Gastrocnemius medialis (tissue), 4 donors: ENCODE results near the gene TMEM217. TPM values are rescaled to one million over a fixed set of nuclear protein-coding genes. Genes with fewer than 3 reads are reported as not detected.

ENCODE experiments used
- ATAC-seq, 2 donors: fragments of 150-250 bp; one replicate each; pipeline ENCODE4 v1.9.1; 2016
- DNase-seq, 2 donors: peaks; one replicate each; pipeline ENCODE4 v3.0.0-alpha.2; 2019
- H3K27ac ChIP-seq, 4 donors: fragments of 200-600 bp; sonication (generic); 1 replicate in 1 of 4; 2 replicates in 3 of 4; pipeline ENCODE4 v1.5.1; 2016 to 2018; ENCODE audit warnings: mild to moderate bottlenecking in 2 of 4, moderate library complexity in 1 of 4
- H3K27me3 ChIP-seq, 3 donors: fragments of 200-600 bp; sonication (generic) in 2 of 3; 1 replicate in 1 of 3; 2 replicates in 2 of 3; pipeline versions ENCODE4 v1.5.1 to v1.6.0; 2016 to 2019; ENCODE audit warnings: mild to moderate bottlenecking in 1 of 3, moderate library complexity in 1 of 3
- H3K36me3 ChIP-seq, 2 donors: fragments of 200-600 bp; sonication (generic) in 1 of 2; one replicate each; pipeline ENCODE4 v1.5.1; 2017 to 2018
- H3K4me1 ChIP-seq, 2 donors: fragments of 200-600 bp; sonication (generic) in 1 of 2; one replicate each; pipeline ENCODE4 v1.5.1; 2016 to 2017; ENCODE audit warnings: mild to moderate bottlenecking in 2 of 2
- H3K4me3 ChIP-seq, 4 donors: fragments of 200-600 bp; sonication (generic) in 3 of 4; 1 replicate in 1 of 4; 2 replicates in 3 of 4; pipeline ENCODE4 v1.5.1; 2016 to 2019; ENCODE audit warnings: mild to moderate bottlenecking in 2 of 4
- H3K9me3 ChIP-seq, 3 donors: fragments of 200-600 bp; sonication (generic) in 2 of 3; 1 replicate in 1 of 3; 2 replicates in 2 of 3; pipeline ENCODE4 v1.5.1; 2016 to 2019
- POLR2A ChIP-seq, 2 donors: fragments of 450-650 bp; IDR thresholded peaks; one replicate each; pipeline ENCODE4 v1.6.1; 2017; ENCODE audit warnings: antibody characterized with exemption in 2 of 2, mild to moderate bottlenecking in 2 of 2, moderate library complexity in 2 of 2
- in situ Hi-C, 4 donors: fragments of 200-750 bp; cut with MboI; loops; one replicate each; pipeline versions ENCODE4 v1.15.0 to v1.8.0; 2017; ENCODE audit warnings: low sequenced_read_pairs in 4 of 4
- intact Hi-C: fragments of 100-400 bp; cut with DNase I; formaldehyde crosslinking; loops from one replicate; pipeline ENCODE4 v1.15.1; 2023; ENCODE audit warnings: low total_unique reads
- total RNA-seq, 4 donors: library from RNA; depleted of rRNA; stranded (reverse); fragments of >200 nt; gene quantifications; one replicate each; pipeline versions ENCODE4 v1.1.0 to v1.2.3, GENCODE V29; 2016
- TF ChIP-seq, protein P1 (sequence below), 5 experiments: fragments of 450-650 bp in 3 of 5; fragments of 200-600 bp in 2 of 5; sonication (generic) in 2 of 5; IDR thresholded peaks in 4 of 5; conservative IDR thresholded peaks in 1 of 5; 1 replicate in 4 of 5; 2 replicates in 1 of 5; pipeline ENCODE4 v1.5.1; 2016 to 2019; ENCODE audit warnings: antibody characterized with exemption in 5 of 5, mild to moderate bottlenecking in 3 of 5, moderate library complexity in 3 of 5

TMEM217 gene
- total RNA-seq, 4 donors from 2014 or later = 0.22 TPM; not detected in 3

DNA sequence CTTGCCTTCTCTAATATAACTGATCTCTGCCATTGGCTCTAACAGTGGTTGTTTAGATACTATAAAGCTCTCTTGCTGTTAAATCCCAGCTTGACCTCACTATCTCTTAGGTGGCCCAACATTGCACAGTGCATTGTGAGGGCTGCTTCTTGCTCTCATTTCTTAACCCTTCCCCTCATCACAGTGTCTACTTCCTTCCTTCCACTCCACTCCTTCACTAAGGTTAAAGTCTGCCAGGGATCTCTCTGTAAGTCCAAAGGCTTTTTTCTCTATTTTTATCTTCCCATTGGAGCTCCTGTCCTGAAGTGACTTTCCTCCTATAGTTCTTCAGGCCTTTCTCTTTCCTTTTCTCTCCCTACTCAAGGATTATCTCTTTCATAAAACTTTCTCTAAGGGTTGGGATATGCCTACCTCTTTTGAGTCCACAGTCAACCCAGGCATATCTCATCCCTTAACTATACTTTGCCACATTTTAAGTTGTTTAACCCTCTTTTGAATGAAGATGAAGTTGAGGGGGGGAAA, 4.4 kb downstream of the TMEM217 start:
- TF ChIP-seq POLR2A (IDR thresholded peaks at IDR 0.05) = no peak
- TF ChIP-seq, protein P1, sequence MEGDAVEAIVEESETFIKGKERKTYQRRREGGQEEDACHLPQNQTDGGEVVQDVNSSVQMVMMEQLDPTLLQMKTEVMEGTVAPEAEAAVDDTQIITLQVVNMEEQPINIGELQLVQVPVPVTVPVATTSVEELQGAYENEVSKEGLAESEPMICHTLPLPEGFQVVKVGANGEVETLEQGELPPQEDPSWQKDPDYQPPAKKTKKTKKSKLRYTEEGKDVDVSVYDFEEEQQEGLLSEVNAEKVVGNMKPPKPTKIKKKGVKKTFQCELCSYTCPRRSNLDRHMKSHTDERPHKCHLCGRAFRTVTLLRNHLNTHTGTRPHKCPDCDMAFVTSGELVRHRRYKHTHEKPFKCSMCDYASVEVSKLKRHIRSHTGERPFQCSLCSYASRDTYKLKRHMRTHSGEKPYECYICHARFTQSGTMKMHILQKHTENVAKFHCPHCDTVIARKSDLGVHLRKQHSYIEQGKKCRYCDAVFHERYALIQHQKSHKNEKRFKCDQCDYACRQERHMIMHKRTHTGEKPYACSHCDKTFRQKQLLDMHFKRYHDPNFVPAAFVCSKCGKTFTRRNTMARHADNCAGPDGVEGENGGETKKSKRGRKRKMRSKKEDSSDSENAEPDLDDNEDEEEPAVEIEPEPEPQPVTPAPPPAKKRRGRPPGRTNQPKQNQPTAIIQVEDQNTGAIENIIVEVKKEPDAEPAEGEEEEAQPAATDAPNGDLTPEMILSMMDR (IDR thresholded peaks at IDR 0.05 in 4 of 5, conservative IDR thresholded peaks at IDR 0.05 in 1 of 5) = no peak
- H3K9me3 ChIP-seq = no peaks in the 10 kb centered on the region
- in situ Hi-C loops (no loop called here), intact Hi-C loops (no loop called here)
- ATAC-seq = no peak
- DNase-seq = no peak
- no peaks in the 10 kb centered on the region for H3K27me3 ChIP-seq
- H3K36me3 ChIP-seq = no peaks in the 10 kb centered on the region
- H3K4me1 ChIP-seq = peaks cover 7 to 9% of the 10 kb centered on the region in 2 donors
- no peak overlapping the region for H3K4me3 ChIP-seq
- no peak overlapping the region for H3K27ac ChIP-seq

DNA sequence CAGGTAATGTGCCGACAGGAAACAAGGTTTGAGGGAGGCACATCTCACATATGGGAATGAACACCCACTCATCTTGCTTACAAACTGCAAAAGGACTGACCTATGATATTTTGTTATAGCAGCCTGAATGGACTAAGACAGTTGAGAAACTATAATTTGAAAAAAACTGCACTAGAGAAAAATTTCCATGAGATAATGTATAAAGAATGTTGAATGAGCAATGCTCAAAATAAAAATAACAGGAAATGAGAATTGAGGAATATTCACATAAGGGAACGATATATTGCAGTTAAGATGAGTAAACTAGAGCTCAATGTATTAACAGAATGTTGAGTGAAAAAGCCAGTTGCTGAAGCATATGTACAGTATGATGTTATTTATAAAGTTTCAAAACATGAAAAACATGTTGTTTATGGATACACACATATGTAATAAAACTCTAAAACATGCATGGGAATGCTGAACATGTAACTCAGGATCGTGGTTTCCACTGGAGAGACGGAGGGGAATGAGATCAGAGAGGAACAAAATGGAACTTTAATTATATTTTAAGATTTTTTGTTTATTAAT, 6.6 kb downstream of the TMEM217 start:
- in situ Hi-C loops (no loop called here), intact Hi-C loops (no loop called here)
- Histone ChIP-seq H3K4me3 (no peak overlapping the region), H3K27me3 (no peaks in the 10 kb centered on the region), H3K4me1 (no peaks in the 10 kb centered on the region), H3K27ac (no peak overlapping the region), H3K36me3 (no peaks in the 10 kb centered on the region), H3K9me3 (no peaks in the 10 kb centered on the region)
- no peak for TF ChIP-seq POLR2A (IDR thresholded peaks at IDR 0.05)
- TF ChIP-seq, protein P1 (IDR thresholded peaks at IDR 0.05 in 4 of 5, conservative IDR thresholded peaks at IDR 0.05 in 1 of 5) = no peak
- ATAC-seq (no peak), DNase-seq (no peak)

DNA sequence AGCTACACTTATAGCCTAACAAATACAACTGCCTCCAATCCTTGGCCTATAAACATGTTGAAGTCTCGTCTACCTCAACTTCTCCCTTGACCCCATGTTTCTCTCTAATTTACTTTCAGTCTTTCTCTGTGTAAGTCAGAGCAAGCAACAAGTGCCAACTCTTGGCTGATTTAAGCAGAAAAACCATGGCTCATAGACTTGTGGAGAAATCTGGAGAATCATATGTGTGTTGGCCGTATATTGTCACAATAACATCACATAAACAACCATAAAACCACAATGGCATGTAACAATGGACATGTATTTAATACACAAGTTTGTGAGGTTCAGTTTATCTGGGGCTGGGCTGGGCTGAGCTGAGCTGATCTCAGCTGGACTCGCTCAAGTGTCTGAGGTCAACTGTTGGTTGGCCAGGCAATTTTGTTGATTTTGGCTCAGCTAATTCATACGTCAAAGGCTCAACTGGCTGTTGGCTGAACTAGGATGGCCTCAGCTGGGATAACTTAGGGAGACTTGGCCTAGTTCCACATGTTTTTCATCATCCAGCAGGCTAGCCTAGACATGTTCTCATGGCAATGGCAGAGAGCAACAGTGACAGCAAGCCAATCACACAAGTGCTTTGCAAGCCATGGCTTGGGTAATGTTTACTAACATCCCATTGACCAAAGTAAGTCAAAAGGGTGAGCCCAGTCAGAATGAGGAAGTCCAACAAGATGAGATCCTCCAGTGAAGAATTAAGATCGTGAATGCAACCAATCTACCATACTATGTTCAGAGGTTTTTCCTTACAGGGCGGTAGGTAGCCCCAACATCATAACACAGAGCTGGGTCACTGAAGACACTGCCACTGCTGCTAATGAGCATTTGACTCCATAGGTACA, 13.3 kb downstream of the TMEM217 start:
- peak overlapping the region; percentile 70 to 79 (median 74) for H3K27ac ChIP-seq
- H3K4me3 ChIP-seq = no peak overlapping the region
- H3K9me3 ChIP-seq = no peaks in the 10 kb centered on the region
- ATAC-seq = peak; percentile 90 to 91
- in situ Hi-C loops (no loop called here), intact Hi-C loops (loop anchor here (2.0 kb wide), 1 partner anchor 38 kb away; no protein-coding TSS in a partner anchor)
- TF ChIP-seq, protein P1 (IDR thresholded peaks at IDR 0.05 in 4 of 5, conservative IDR thresholded peaks at IDR 0.05 in 1 of 5) = no peak
- peak; percentile 25 to 61 for TF ChIP-seq POLR2A (IDR thresholded peaks at IDR 0.05)
- H3K27me3 ChIP-seq = no peaks in the 10 kb centered on the region
- peaks cover 36 to 42% of the 10 kb centered on the region in 2 donors for H3K4me1 ChIP-seq
- DNase-seq = peak; percentile 73 to 92
- H3K36me3 ChIP-seq = no peaks in the 10 kb centered on the region

DNA sequence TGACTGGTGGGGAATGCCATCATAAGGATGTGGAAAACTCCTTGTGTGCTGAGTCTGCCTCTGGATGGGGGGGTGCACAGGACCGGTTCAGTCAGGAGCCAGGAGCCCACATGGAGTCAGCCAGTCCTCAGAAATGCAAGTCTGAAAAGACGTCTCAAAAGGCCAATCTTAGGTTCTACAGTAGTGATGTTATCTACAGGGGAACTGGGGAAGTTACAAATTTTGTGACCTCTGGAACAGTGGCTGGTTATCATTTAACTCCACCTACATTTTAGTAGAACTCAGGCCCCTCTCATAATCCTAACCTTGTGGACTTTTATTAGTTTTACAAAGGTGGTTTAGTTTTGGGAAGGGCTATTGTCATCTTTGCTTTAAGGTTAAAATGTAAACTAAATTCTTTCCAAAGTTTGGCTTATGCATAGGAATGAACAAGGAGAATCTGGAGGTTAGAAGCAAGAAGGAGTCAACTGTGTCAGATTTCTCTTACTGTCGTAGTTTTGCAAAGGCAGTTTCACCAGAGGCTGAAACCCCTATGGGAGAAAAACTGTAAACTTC, 14.1 kb downstream of the TMEM217 start:
- ATAC-seq (no peak), DNase-seq (no peak)
- in situ Hi-C loops (no loop called here), intact Hi-C loops (loop anchor here (2.0 kb wide), 1 partner anchor 39 kb away; no protein-coding TSS in a partner anchor)
- Histone ChIP-seq H3K27me3 (no peaks in the 10 kb centered on the region), H3K4me1 (peaks cover 42 to 43% of the 10 kb centered on the region in 2 donors), H3K4me3 (no peak overlapping the region), H3K36me3 (no peaks in the 10 kb centered on the region), H3K27ac (peak overlapping the region; percentile 70 to 79 (median 74)), H3K9me3 (no peaks in the 10 kb centered on the region)
- TF ChIP-seq POLR2A (IDR thresholded peaks at IDR 0.05) = no peak
- TF ChIP-seq, protein P1 (IDR thresholded peaks at IDR 0.05 in 4 of 5, conservative IDR thresholded peaks at IDR 0.05 in 1 of 5) = no peak
